ENCODE results near the gene PATJ.
"Not testable (repeated sequence)": the region's sequence is repeated elsewhere in the genome, so short reads cannot be mapped to it uniquely, and the experiment has no call there.

PATJ gene

DNA sequence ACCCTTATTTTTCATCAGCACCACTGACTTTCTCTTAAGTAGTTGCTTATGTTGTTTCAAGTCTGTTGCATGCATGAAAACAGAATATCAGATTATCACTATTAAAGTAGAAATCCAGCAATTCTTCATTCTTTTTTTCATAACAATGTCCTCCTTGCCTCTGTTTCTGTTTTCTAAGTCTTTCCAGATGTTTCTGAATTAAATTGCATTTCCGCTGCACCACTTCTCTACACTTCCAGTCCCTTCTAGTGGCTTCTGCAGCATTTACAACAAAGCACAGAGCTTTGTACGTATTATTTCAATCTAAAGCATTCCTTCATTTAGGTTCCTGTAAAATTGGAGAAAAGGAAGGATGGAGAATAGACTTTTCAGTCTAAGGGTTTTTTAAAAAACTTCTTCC is 42.4 kb downstream of the PATJ start:
- H3K4me3 ChIP-seq (ENCODE audit: low read length, poor library complexity, severe bottlenecking) = no peak overlapping the region
- no peaks in the 10 kb centered on the region for H4K20me1 ChIP-seq (ENCODE audit: insufficient read depth, low read length, poor library complexity, severe bottlenecking)
- no peak for TF ChIP-seq EZH2phosphoT487 (IDR thresholded peaks at IDR 0.05; ENCODE audit: borderline replicate concordance)
- TF ChIP-seq, protein P1, sequence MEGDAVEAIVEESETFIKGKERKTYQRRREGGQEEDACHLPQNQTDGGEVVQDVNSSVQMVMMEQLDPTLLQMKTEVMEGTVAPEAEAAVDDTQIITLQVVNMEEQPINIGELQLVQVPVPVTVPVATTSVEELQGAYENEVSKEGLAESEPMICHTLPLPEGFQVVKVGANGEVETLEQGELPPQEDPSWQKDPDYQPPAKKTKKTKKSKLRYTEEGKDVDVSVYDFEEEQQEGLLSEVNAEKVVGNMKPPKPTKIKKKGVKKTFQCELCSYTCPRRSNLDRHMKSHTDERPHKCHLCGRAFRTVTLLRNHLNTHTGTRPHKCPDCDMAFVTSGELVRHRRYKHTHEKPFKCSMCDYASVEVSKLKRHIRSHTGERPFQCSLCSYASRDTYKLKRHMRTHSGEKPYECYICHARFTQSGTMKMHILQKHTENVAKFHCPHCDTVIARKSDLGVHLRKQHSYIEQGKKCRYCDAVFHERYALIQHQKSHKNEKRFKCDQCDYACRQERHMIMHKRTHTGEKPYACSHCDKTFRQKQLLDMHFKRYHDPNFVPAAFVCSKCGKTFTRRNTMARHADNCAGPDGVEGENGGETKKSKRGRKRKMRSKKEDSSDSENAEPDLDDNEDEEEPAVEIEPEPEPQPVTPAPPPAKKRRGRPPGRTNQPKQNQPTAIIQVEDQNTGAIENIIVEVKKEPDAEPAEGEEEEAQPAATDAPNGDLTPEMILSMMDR (conservative IDR thresholded peaks at IDR 0.05; ENCODE audit: low read length) = no peak
- no peaks in the 10 kb centered on the region for H3K9me2 ChIP-seq (replicated peaks; ENCODE audit: low read depth, low read length)
- no peak overlapping the region for H3K9ac ChIP-seq (ENCODE audit: low read depth, low read length, poor library complexity, severe bottlenecking)
- H3K27me3 ChIP-seq (ENCODE audit: insufficient read depth, low read length, poor library complexity, severe bottlenecking) = no peaks in the 10 kb centered on the region
- H2AFZ ChIP-seq (ENCODE audit: low read length) = no peak overlapping the region
- no peak overlapping the region for H3K4me2 ChIP-seq (ENCODE audit: low read depth, low read length, poor library complexity, severe bottlenecking)
- no peaks in the 10 kb centered on the region for H3K9me3 ChIP-seq (ENCODE audit: insufficient read depth, low read depth, low read length)
- peaks cover 33% of the 10 kb centered on the region for H3K4me1 ChIP-seq (ENCODE audit: insufficient read depth, low read length, poor library complexity, severe bottlenecking)
- H3K79me2 ChIP-seq (ENCODE audit: insufficient read depth, low read length) = no peaks in the 10 kb centered on the region
- H3F3A ChIP-seq (ENCODE audit: low read depth) = no peaks in the 10 kb centered on the region; the same call in 1 of the 2 replicates
- no peaks in the 10 kb centered on the region for H3K36me3 ChIP-seq (ENCODE audit: insufficient read depth, low read length)

DNA sequence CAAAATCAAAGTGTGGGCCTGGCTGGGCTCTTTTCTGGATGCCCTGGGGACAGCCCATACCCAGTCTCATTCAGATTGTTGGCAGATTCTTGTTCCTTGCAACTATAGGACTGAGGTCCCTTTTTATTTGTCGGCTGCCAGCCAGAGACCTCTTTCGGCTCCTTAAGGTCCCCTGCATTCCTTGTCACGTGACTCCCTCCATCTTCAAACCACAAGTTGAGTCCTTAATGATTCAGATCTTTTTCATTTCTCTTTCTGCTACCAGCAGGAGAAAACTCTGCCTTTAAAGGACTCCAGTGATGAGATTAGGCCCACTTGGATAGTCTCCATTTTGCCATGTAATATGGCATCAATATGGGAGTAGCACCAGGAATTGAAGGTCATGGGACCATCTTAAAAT is 48.6 kb downstream of the PATJ start:
- H3K4me3 ChIP-seq (ENCODE audit: low read length, poor library complexity, severe bottlenecking) = no peak overlapping the region
- TF ChIP-seq EZH2phosphoT487 (IDR thresholded peaks at IDR 0.05; ENCODE audit: borderline replicate concordance) = no peak
- TF ChIP-seq, protein P1 (conservative IDR thresholded peaks at IDR 0.05; ENCODE audit: low read length) = no peak
- no peak overlapping the region; the same call in 1 of the 2 replicates for H2AFZ ChIP-seq (ENCODE audit: low read length)
- H3K36me3 ChIP-seq (ENCODE audit: insufficient read depth, low read length) = no peaks in the 10 kb centered on the region
- no peaks in the 10 kb centered on the region for H3F3A ChIP-seq (ENCODE audit: low read depth)
- H3K4me1 ChIP-seq (ENCODE audit: insufficient read depth, low read length, poor library complexity, severe bottlenecking) = no peaks in the 10 kb centered on the region
- H3K79me2 ChIP-seq (ENCODE audit: insufficient read depth, low read length) = no peaks in the 10 kb centered on the region
- no peak overlapping the region for H3K4me2 ChIP-seq (ENCODE audit: low read depth, low read length, poor library complexity, severe bottlenecking)
- no peaks in the 10 kb centered on the region for H3K9me2 ChIP-seq (replicated peaks; ENCODE audit: low read depth, low read length)
- no peak overlapping the region for H3K9ac ChIP-seq (ENCODE audit: low read depth, low read length, poor library complexity, severe bottlenecking)
- H4K20me1 ChIP-seq (ENCODE audit: insufficient read depth, low read length, poor library complexity, severe bottlenecking) = no peaks in the 10 kb centered on the region
- no peaks in the 10 kb centered on the region for H3K27me3 ChIP-seq (ENCODE audit: insufficient read depth, low read length, poor library complexity, severe bottlenecking)
- H3K9me3 ChIP-seq (ENCODE audit: insufficient read depth, low read depth, low read length) = no peaks in the 10 kb centered on the region

DNA sequence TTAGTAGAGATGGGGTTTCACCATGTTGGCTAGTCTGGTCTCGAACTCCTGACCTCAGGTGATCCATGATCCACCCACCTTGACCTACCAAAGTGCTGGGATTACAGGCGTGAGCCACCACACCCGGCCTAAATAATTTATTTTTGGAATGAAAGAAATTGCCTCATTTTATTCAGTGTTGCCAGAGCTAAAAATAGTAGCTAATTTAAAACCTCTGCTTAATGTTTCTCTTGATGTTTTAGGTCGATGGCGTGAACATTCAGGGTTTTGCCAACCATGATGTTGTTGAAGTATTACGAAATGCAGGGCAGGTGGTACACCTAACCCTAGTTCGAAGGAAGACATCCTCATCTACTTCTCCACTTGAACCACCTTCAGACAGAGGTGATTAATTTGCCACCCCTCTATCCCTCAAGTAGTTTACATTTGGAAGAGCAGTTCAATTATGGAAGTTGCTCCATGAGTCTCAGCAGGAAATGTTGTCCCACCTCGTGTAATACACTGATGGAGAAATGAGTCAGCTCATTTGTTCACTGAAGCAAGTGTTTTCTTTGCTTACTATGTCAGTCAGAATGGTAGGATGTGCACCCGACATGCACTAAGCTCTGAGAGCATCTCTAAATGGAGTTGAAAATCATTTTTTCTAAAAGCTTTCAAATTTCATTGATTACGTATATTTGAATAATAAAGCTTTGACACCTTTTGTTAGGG is 54.9 kb downstream of the PATJ start:
- H3K79me2 ChIP-seq (ENCODE audit: insufficient read depth, low read length) = no peaks in the 10 kb centered on the region
- no peaks in the 10 kb centered on the region for H4K20me1 ChIP-seq (ENCODE audit: insufficient read depth, low read length, poor library complexity, severe bottlenecking)
- no peak overlapping the region for H3K4me2 ChIP-seq (ENCODE audit: low read depth, low read length, poor library complexity, severe bottlenecking)
- no peaks in the 10 kb centered on the region for H3K9me3 ChIP-seq (ENCODE audit: insufficient read depth, low read depth, low read length)
- H3K27me3 ChIP-seq (ENCODE audit: insufficient read depth, low read length, poor library complexity, severe bottlenecking) = no peaks in the 10 kb centered on the region
- H3K36me3 ChIP-seq (ENCODE audit: insufficient read depth, low read length) = no peaks in the 10 kb centered on the region
- H2AFZ ChIP-seq (ENCODE audit: low read length) = no peak overlapping the region
- H3K4me3 ChIP-seq (ENCODE audit: low read length, poor library complexity, severe bottlenecking) = no peak overlapping the region
- no peaks in the 10 kb centered on the region for H3F3A ChIP-seq (ENCODE audit: low read depth)
- H3K9ac ChIP-seq (ENCODE audit: low read depth, low read length, poor library complexity, severe bottlenecking) = no peak overlapping the region
- TF ChIP-seq, protein P1 (conservative IDR thresholded peaks at IDR 0.05; ENCODE audit: low read length) = no peak
- no peak for TF ChIP-seq EZH2phosphoT487 (IDR thresholded peaks at IDR 0.05; ENCODE audit: borderline replicate concordance)
- no peaks in the 10 kb centered on the region for H3K4me1 ChIP-seq (ENCODE audit: insufficient read depth, low read length, poor library complexity, severe bottlenecking)
- no peaks in the 10 kb centered on the region for H3K9me2 ChIP-seq (replicated peaks; ENCODE audit: low read depth, low read length)

DNA sequence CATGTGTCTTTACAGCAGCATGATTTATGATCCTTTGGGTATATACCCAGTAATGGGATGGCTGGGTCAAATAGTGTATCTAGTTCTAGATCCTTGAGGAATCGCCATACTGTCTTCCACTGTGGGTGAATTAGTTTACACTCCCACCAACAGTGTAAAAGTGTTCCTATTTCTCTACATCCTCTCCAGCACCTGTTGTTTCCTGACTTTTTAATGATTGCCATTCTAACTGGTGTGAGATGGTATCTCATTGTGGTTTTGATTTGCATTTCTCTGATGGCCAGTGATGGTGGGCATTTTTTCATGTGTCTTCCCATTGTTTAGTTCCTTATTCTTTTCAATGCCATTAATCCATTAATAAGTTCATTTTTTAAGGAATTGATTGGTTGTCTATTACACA is 58.8 kb downstream of the PATJ start:
- H3K9me2 ChIP-seq (replicated peaks; ENCODE audit: low read depth, low read length); H3K27me3 ChIP-seq (ENCODE audit: insufficient read depth, low read length, poor library complexity, severe bottlenecking); H2AFZ ChIP-seq (ENCODE audit: low read length); H3K9me3 ChIP-seq (ENCODE audit: insufficient read depth, low read depth, low read length); H4K20me1 ChIP-seq (ENCODE audit: insufficient read depth, low read length, poor library complexity, severe bottlenecking); H3K4me1 ChIP-seq (ENCODE audit: insufficient read depth, low read length, poor library complexity, severe bottlenecking); H3K79me2 ChIP-seq (ENCODE audit: insufficient read depth, low read length); H3K4me2 ChIP-seq (ENCODE audit: low read depth, low read length, poor library complexity, severe bottlenecking); H3K9ac ChIP-seq (ENCODE audit: low read depth, low read length, poor library complexity, severe bottlenecking); H3F3A ChIP-seq (ENCODE audit: low read depth); H3K4me3 ChIP-seq (ENCODE audit: low read length, poor library complexity, severe bottlenecking); H3K36me3 ChIP-seq (ENCODE audit: insufficient read depth, low read length): not testable (repeated sequence)

Data from Loucy (cell line).